Osteoblast (primary cell): ENCODE measurements around the gene ROPN1L. TPM values are rescaled to one million over a fixed set of nuclear protein-coding genes. Genes with fewer than 3 reads are reported as not detected.

Experiments used
- DNase-seq: peaks from one replicate; pipeline ENCODE4 v3.0.0; 2011; ENCODE audit warnings: low spot score, mixed read lengths; ENCODE audit not compliant: insufficient read length; ENCODE audit errors: missing footprints
- H2AFZ ChIP-seq: 2 replicates; pipeline ENCODE4 v1.6.0; 2011; ENCODE audit warnings: mild to moderate bottlenecking, low read length
- H3K27ac ChIP-seq: 2 replicates; pipeline ENCODE4 v1.5.1; 2011; ENCODE audit warnings: mild to moderate bottlenecking, low read depth, low read length, moderate library complexity
- H3K27me3 ChIP-seq: 2 replicates; pipeline ENCODE4 v1.6.0; 2012; ENCODE audit warnings: mild to moderate bottlenecking, control low read depth, inconsistent platforms, low read length, moderate library complexity; ENCODE audit not compliant: insufficient read depth
- H3K36me3 ChIP-seq: 2 replicates; pipeline ENCODE4 v1.5.1; 2011; ENCODE audit warnings: mild to moderate bottlenecking, low read length, control low read depth, moderate library complexity; ENCODE audit not compliant: insufficient read depth
- H3K4me1 ChIP-seq: 2 replicates; pipeline ENCODE4 v1.5.1; 2011; ENCODE audit warnings: mild to moderate bottlenecking, low read length, control low read depth, moderate library complexity; ENCODE audit not compliant: insufficient read depth
- H3K4me2 ChIP-seq: 2 replicates; pipeline ENCODE4 v1.6.0; 2011; ENCODE audit warnings: mild to moderate bottlenecking, low read length; ENCODE audit not compliant: insufficient read depth
- H3K4me3 ChIP-seq: fragments of 200-600 bp; sonication (generic); 3 replicates; pipeline ENCODE4 v1.5.1; 2012; ENCODE audit warnings: mild to moderate bottlenecking, low read length, inconsistent platforms; ENCODE audit not compliant: insufficient read depth
- H3K79me2 ChIP-seq: 2 replicates; pipeline ENCODE4 v1.6.0; 2012; ENCODE audit warnings: mild to moderate bottlenecking, low read length, control low read depth, inconsistent platforms; ENCODE audit not compliant: insufficient read depth
- H3K9me3 ChIP-seq: 2 replicates; pipeline ENCODE4 v1.5.1; 2011; ENCODE audit warnings: low read depth, low read length, control low read depth
- H4K20me1 ChIP-seq: 2 replicates; pipeline ENCODE4 v1.6.0; 2012; ENCODE audit warnings: mild to moderate bottlenecking, low read length, control low read depth; ENCODE audit not compliant: insufficient read depth
- CTCF ChIP-seq: IDR thresholded peaks from 2 replicates; pipeline ENCODE4 v1.5.1; 2011; ENCODE audit warnings: mild to moderate bottlenecking, low read depth, low read length, moderate library complexity; ENCODE audit errors: extremely low read depth
- total RNA-seq: library from RNA; depleted of rRNA; stranded (reverse); fragments of >200 nt; gene quantifications from 2 replicates; pipeline ENCODE4 v1.2.3, GENCODE V29; 2012

The ROPN1L gene
- total RNA-seq, 1 donor, result 0.72 TPM

GRCh38 chr5:10486511-10487344, 45.0 kb downstream of the ROPN1L start:
- no peak for DNase-seq
- Histone ChIP-seq H3K9me3 (no peaks in the 10 kb centered on the region), H4K20me1 (no peaks in the 10 kb centered on the region), H3K4me3 (no peak overlapping the region), H3K4me2 (no peak overlapping the region), H3K79me2 (no peaks in the 10 kb centered on the region), H3K27me3 (no peaks in the 10 kb centered on the region), H3K27ac (no peak overlapping the region), H2AFZ (no peak overlapping the region), H3K36me3 (no peaks in the 10 kb centered on the region), H3K4me1 (peaks cover 16% of the 10 kb centered on the region)
- TF ChIP-seq CTCF, result no peak

GRCh38 chr5:10488144-10488543, 46.5 kb downstream of the ROPN1L start:
- no peak for TF ChIP-seq CTCF
- Histone ChIP-seq H3K4me1 (peaks cover 16% of the 10 kb centered on the region), H4K20me1 (no peaks in the 10 kb centered on the region), H3K4me3 (no peak overlapping the region), H3K36me3 (no peaks in the 10 kb centered on the region), H2AFZ (no peak overlapping the region), H3K79me2 (no peaks in the 10 kb centered on the region), H3K4me2 (no peak overlapping the region), H3K9me3 (no peaks in the 10 kb centered on the region), H3K27me3 (no peaks in the 10 kb centered on the region), H3K27ac (no peak overlapping the region)
- no peak for DNase-seq

- Histone ChIP-seq H3K27ac (no peak overlapping the region), H3K4me1 (peaks cover 12% of the 10 kb centered on the region), H2AFZ (peak overlapping the region; percentile 23), H3K79me2 (no peaks in the 10 kb centered on the region), H3K36me3 (no peaks in the 10 kb centered on the region), H3K27me3 (no peaks in the 10 kb centered on the region), H3K4me3 (no peak overlapping the region), H4K20me1 (no peaks in the 10 kb centered on the region), H3K9me3 (no peaks in the 10 kb centered on the region), H3K4me2 (peak overlapping the region; percentile 48)
- peak; percentile 91 for DNase-seq
- no peak for TF ChIP-seq CTCF
These were observed 48.2 kb downstream of the ROPN1L start for GRCh38 chr5:10489810-10490426.
